HL-60 (cell line): ENCODE measurements around the gene TAS2R19.

Experiments used
- DNase-seq, 2 experiments: peaks; one replicate each; pipeline ENCODE4 v3.0.0-alpha.2; 2010 to 2020; ENCODE audit warnings: low read depth in 1 of 2, low spot score in 1 of 2
- H3K27ac ChIP-seq: fragments of 250-450 bp; sonication (Bioruptor Pico); replicated peaks from 2 replicates; pipeline ENCODE4 v1.5.1; 2020; ENCODE audit warnings: mild to moderate bottlenecking, moderate library complexity
- H3K27me3 ChIP-seq: fragments of 250-450 bp; sonication (Bioruptor Pico); 2 replicates; pipeline ENCODE4 v1.5.1; 2021; ENCODE audit warnings: mild to moderate bottlenecking, moderate library complexity; ENCODE audit not compliant: insufficient read depth, poor library complexity, severe bottlenecking
- H3K4me3 ChIP-seq: replicated peaks from 2 replicates; pipeline ENCODE4 v1.5.1; 2011; ENCODE audit warnings: mild to moderate bottlenecking, control low read depth, low read length; ENCODE audit not compliant: insufficient read depth
- GABPA ChIP-seq: IDR thresholded peaks from 2 replicates; pipeline ENCODE4 v1.6.1; 2012; ENCODE audit warnings: low read depth
- POLR2AphosphoS5 ChIP-seq: IDR thresholded peaks from 2 replicates; pipeline ENCODE4 v1.6.1; 2012; ENCODE audit warnings: low read depth
- SPI1 ChIP-seq: IDR thresholded peaks from 2 replicates; pipeline ENCODE4 v1.6.1; 2012; ENCODE audit warnings: low read depth, mild to moderate bottlenecking, borderline replicate concordance
- TF ChIP-seq, protein P1 (sequence below): IDR thresholded peaks from one replicate; pipeline ENCODE4 v1.5.1; 2011; ENCODE audit warnings: low read length, control low read depth, inconsistent platforms; ENCODE audit not compliant: insufficient read depth
- TF ChIP-seq, protein P2 (sequence below): IDR thresholded peaks from 2 replicates; pipeline ENCODE4 v1.6.1; 2012; ENCODE audit warnings: low read depth; ENCODE audit not compliant: insufficient replicate concordance

Gene TAS2R19

DNA sequence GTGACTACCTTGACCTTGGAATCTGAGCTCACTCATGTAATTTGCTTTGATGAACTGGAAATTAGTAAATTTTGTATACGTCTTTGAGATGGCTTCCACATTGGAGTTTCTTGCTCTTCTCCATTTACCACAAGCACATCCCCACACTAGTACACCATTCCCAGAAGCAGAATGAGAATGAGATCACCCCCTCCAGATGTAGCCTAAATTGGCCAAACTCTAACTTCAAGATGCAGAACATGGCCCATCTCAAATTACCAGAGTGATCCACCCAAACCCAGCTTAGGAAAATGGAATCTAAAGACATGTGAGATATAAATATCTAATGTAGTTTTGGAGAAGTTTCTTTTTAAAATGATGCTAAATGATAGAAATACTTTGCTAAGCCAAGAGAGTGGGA is 14.8 kb downstream of the TAS2R19 start:
- TF ChIP-seq, protein P1, sequence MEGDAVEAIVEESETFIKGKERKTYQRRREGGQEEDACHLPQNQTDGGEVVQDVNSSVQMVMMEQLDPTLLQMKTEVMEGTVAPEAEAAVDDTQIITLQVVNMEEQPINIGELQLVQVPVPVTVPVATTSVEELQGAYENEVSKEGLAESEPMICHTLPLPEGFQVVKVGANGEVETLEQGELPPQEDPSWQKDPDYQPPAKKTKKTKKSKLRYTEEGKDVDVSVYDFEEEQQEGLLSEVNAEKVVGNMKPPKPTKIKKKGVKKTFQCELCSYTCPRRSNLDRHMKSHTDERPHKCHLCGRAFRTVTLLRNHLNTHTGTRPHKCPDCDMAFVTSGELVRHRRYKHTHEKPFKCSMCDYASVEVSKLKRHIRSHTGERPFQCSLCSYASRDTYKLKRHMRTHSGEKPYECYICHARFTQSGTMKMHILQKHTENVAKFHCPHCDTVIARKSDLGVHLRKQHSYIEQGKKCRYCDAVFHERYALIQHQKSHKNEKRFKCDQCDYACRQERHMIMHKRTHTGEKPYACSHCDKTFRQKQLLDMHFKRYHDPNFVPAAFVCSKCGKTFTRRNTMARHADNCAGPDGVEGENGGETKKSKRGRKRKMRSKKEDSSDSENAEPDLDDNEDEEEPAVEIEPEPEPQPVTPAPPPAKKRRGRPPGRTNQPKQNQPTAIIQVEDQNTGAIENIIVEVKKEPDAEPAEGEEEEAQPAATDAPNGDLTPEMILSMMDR = no peak
- TF ChIP-seq SPI1 (no peak), POLR2AphosphoS5 (no peak), GABPA (no peak)
- TF ChIP-seq, protein P2, sequence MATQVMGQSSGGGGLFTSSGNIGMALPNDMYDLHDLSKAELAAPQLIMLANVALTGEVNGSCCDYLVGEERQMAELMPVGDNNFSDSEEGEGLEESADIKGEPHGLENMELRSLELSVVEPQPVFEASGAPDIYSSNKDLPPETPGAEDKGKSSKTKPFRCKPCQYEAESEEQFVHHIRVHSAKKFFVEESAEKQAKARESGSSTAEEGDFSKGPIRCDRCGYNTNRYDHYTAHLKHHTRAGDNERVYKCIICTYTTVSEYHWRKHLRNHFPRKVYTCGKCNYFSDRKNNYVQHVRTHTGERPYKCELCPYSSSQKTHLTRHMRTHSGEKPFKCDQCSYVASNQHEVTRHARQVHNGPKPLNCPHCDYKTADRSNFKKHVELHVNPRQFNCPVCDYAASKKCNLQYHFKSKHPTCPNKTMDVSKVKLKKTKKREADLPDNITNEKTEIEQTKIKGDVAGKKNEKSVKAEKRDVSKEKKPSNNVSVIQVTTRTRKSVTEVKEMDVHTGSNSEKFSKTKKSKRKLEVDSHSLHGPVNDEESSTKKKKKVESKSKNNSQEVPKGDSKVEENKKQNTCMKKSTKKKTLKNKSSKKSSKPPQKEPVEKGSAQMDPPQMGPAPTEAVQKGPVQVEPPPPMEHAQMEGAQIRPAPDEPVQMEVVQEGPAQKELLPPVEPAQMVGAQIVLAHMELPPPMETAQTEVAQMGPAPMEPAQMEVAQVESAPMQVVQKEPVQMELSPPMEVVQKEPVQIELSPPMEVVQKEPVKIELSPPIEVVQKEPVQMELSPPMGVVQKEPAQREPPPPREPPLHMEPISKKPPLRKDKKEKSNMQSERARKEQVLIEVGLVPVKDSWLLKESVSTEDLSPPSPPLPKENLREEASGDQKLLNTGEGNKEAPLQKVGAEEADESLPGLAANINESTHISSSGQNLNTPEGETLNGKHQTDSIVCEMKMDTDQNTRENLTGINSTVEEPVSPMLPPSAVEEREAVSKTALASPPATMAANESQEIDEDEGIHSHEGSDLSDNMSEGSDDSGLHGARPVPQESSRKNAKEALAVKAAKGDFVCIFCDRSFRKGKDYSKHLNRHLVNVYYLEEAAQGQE = no peak
- DNase-seq = no peak
- H3K27ac ChIP-seq = no peak overlapping the region
- no peak overlapping the region for H3K4me3 ChIP-seq
- no peaks in the 10 kb centered on the region for H3K27me3 ChIP-seq

DNA sequence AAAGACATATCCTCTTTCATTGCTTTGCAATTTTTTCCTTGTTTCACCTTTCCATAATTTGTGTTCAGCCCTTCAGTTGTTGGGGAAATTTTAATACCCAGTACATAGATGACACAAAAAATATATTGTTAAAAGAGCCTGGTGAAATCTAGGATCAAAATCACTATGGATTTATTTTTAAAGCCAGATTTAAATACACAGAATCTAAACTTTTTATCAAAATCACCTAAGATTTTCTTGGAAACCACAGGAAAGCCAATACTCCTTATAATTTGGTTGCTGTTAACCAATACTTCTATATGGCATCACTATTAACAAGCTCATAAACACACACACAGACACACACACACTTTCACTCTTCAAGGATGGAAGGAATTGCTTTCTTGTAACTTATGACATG is 24.2 kb downstream of the TAS2R19 start, which contains the start of gene TAS2R20:
Gene TAS2R20 (minus strand): TSS at position 101 of the 400 bp plus-strand sequence. CDS start 429 bp downstream, outside the sequence.
- H3K4me3 ChIP-seq = no peak within 1 kb of the TSS
- TF ChIP-seq SPI1 (no peak), GABPA (no peak), POLR2AphosphoS5 (no peak)
- TF ChIP-seq, protein P1 = no peak
- TF ChIP-seq, protein P2 = no peak
- H3K27ac ChIP-seq = no peak within 1 kb of the TSS
- H3K27me3 ChIP-seq = no peaks in the 10 kb centered on the region
- DNase-seq = no peak

DNA sequence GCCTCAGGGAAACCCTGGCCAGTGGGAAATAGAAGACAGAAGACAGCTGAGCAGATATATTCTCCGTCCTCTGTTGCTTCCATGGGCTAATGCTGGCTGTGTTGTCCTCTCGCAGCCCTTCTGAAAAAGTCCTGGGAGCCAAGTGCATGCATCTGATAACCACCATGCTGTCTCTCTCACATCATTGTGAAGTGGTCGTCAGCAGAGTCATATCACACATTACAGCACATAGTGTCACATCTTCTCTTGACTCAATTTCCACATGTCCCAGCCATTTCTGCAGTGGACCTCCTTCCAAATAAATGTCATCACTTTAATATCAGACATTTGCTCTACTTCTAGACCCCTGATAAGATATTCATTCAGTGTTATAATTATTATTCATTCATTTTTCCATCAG is 28.1 kb downstream of the TAS2R19 start:
- no peak overlapping the region for H3K27ac ChIP-seq
- no peaks in the 10 kb centered on the region for H3K27me3 ChIP-seq
- TF ChIP-seq SPI1 (no peak), POLR2AphosphoS5 (no peak), GABPA (no peak)
- TF ChIP-seq, protein P1 = no peak
- TF ChIP-seq, protein P2 = no peak
- no peak overlapping the region for H3K4me3 ChIP-seq
- no peak for DNase-seq
